ENCODE results near the gene PCYT2. TPM values are rescaled to one million over a fixed set of nuclear protein-coding genes. Genes with fewer than 3 reads are reported as not detected.
A peak's percentile ranks its signal among the peaks of the same experiment; 100 is the strongest.

PCYT2 gene
- total RNA-seq, 1 donor from 2014 or later = 88.5 TPM

DNA sequence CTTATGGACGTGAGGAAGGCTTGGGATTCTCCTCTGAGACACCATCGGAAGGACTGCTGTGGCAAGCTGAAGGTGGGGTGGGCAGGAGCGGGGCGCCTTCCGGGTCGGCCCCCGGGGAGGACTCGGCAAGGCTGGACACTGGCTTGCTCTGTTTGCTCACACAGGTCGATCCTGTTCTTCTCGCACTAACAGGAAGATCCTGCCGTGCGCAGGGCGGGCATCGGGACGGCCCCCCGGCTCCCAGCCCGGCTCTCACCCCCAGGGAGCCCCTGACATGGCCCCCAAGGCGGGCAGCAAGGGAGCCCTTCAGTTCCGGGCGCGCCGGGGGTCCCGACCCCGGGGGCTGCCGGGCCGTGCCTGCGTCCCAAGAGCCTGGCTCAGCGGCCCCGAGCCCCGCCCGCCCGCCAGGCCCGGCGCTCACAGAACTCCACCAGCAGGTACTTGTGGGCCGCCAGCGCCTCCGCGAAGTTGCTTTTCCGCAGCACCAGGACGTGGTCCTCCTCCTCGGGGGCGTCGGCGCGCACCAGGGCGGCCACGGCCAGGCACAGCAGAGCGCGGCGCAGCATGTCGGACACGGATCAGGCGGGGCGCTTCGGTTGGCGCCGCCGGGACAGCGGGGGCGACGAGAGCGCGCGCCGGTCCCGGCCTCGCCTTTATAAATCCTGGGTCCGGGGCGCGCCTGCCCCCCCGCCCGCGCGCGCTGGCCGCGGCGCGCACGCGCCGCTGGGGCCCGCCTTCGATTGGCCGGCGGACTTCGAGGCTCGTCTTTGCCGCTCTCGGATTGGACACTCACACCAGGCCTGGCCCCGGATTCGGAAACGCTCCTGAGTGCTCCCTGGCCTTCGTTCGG, 51.1 kb downstream of the PCYT2 start, which contains the start of gene P4HB:
Gene P4HB (minus strand): TSS at position 630 of the 850 bp plus-strand sequence. CDS start 64 bp downstream, at position 566.
- DNase-seq (ENCODE audit: low read depth) = no peak

DNA sequence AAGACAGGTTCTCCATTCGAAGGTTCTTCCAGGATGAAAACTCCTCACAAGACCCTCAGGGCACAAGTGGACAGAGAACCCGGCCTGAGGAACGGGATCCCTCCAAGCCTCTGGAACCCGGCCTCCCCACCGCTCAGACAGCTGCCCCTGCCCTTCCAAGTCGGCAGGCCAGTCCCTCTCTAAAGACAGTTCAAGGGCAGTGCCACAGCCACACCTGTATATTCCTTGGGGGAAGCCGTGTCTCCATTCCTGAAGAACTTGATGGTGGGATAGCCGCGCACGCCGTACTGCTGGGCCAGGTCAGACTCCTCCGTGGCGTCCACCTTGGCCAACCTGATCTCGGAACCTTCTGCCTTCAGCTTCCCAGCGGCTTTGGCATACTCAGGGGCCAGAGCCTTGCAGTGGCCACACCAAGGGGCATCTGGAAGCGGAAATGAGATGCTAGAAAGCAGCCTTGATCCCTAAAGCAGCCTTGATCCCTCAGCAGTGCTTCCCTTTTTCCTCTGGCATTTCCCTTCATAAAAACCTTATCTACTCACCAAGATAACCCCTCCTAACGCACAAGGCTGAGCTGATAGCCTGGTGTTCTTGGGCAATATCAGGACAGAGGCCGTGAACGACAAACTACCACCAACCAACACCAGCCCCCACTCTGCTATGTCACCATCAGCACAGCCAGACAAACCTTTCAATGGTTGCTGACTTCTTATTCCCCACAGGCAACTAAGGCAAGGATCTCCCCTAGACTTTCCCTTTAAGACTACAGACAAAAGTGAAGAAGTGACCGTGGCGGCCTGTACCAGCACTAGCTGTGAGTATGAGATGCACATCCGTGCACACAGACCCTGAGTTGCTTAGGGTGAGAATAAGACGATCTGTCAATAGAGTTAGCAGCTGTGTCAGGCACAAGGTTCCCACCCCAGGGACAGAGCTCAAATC, 52.0 kb downstream of the PCYT2 start:
- no peak for DNase-seq (ENCODE audit: low read depth)

GRCh38 chr17:81858170-81858966, 52.8 kb downstream of the PCYT2 start:
- peak; percentile 89 for DNase-seq (ENCODE audit: low read depth)

DNA sequence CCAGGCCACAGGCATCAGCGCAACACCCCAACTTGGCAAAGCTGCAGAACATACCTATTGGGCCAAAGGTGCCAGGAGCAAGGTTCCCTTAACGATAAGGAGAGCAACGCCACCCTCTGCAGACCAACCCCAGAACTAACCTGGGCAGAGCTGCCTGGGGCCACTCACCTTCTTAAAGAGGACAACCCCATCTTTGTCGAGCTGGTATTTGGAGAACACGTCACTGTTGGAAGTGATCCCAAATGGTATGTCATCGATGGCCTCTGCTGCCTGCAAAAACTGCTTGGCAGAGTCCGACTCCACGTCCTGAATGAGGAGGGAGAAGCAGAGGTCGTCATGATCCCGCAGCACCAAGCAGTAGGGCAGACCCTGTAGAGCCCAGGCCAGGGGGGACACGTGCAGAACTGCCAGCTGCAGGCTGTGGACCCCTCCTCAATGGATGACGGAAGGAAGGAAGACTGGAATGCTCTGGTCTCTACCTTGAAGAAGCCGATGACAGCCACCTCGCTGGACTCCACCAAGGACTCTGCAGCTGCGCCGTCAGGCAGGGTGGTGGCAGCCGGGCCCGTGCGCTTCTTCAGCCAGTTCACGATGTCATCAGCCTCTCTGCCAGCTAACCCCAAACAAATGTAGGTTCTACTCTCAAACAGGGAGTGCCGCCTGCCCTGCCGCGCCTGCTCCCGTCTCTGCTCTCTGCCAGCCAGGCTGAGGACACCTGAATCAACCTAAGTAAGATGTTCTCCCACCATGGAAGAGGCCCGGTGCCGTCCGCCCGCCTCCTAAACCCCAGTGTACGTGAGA, 56.0 kb downstream of the PCYT2 start:
- no peak for DNase-seq (ENCODE audit: low read depth)

- no peak for DNase-seq (ENCODE audit: low read depth)
These were observed 59.0 kb downstream of the PCYT2 start for GRCh38 chr17:81852237-81852636.

- no peak for DNase-seq (ENCODE audit: low read depth)
These were observed 59.8 kb downstream of the PCYT2 start for GRCh38 chr17:81851423-81851822.

Other genes starting within 250 kb of the PCYT2 start
- 33.8 and 35.7 TPM in 2 replicates for gene OXLD1, start 244.8 kb downstream of the PCYT2 start, total RNA-seq
- gene CCDC137, start 244.7 kb downstream of the PCYT2 start, total RNA-seq = 12.5 and 16.5 TPM in 2 replicates
- 29.4 and 38.5 TPM in 2 replicates for gene ARL16, start 227.6 kb downstream of the PCYT2 start, total RNA-seq
- gene HGS, start 227.4 kb downstream of the PCYT2 start, total RNA-seq = 101 and 123 TPM in 2 replicates
- 16.2 and 26.6 TPM in 2 replicates for gene MRPL12, start 208.0 kb downstream of the PCYT2 start, total RNA-seq
- 11.1 and 19.4 TPM in 2 replicates for gene SLC25A10, start 199.1 kb downstream of the PCYT2 start, total RNA-seq
- gene GCGR, start 107.2 kb downstream of the PCYT2 start, total RNA-seq = not detected in 2 replicates
- 100 and 132 TPM in 2 replicates for gene MCRIP1, start 78.1 kb downstream of the PCYT2 start, total RNA-seq
- 12.7 and 29.7 TPM in 2 replicates for gene PPP1R27, start 76.3 kb downstream of the PCYT2 start, total RNA-seq
- gene P4HB, start 50.9 kb downstream of the PCYT2 start, total RNA-seq = 1,674 and 2,691 TPM in 2 replicates
- 157 and 161 TPM in 2 replicates for gene ARHGDIA, start 40.1 kb downstream of the PCYT2 start, total RNA-seq
- 94.5 and 96.3 TPM in 2 replicates for gene ALYREF, start 19.8 kb downstream of the PCYT2 start, total RNA-seq
- 190 and 212 TPM in 2 replicates for gene ANAPC11, start 19.7 kb downstream of the PCYT2 start, total RNA-seq
- 1.3 and 6.1 TPM in 2 replicates for gene NPB, start 9.2 kb downstream of the PCYT2 start, total RNA-seq
- 19.2 and 20.3 TPM in 2 replicates for gene SIRT7, start 6.8 kb upstream of the PCYT2 start, total RNA-seq
- gene MAFG, start 16.3 kb upstream of the PCYT2 start, total RNA-seq = 48.9 and 61.0 TPM in 2 replicates
- 120 and 223 TPM in 2 replicates for gene PYCR1, start 25.9 kb upstream of the PCYT2 start, total RNA-seq
- 0.16 and 1.3 TPM in 2 replicates for gene MYADML2, start 35.8 kb upstream of the PCYT2 start, total RNA-seq
- 0.53 and 1.2 TPM in 2 replicates for gene NOTUM, start 49.8 kb upstream of the PCYT2 start, total RNA-seq
- gene ASPSCR1, start 66.2 kb upstream of the PCYT2 start, total RNA-seq = 21.8 and 29.7 TPM in 2 replicates
- 50.0 and 61.8 TPM in 2 replicates for gene CENPX, start 111.5 kb upstream of the PCYT2 start, total RNA-seq
- gene LRRC45, start 111.9 kb upstream of the PCYT2 start, total RNA-seq = 9.4 and 10.5 TPM in 2 replicates
- 7.3 and 9.8 TPM in 2 replicates for gene RAC3, start 120.3 kb upstream of the PCYT2 start, total RNA-seq
- gene DCXR, start 126.3 kb upstream of the PCYT2 start, total RNA-seq = 99.4 and 105 TPM in 2 replicates
- gene RFNG, start 140.4 kb upstream of the PCYT2 start, total RNA-seq = 42.7 and 45.4 TPM in 2 replicates
- gene GPS1, start 140.5 kb upstream of the PCYT2 start, total RNA-seq = 121 and 122 TPM in 2 replicates
- 97.1 and 109 TPM in 2 replicates for gene DUS1L, start 154.4 kb upstream of the PCYT2 start, total RNA-seq
- 78.4 and 97.9 TPM in 2 replicates for gene FASN, start 186.8 kb upstream of the PCYT2 start, total RNA-seq